Mesenchymal stem cell (in vitro differentiated cells and primary cell): ENCODE data around the gene TOM1L2.

Source experiments
- DNase-seq: peaks from one replicate; pipeline ENCODE4 v3.0.0-alpha.2; 2013
- H2AFZ ChIP-seq: one replicate; pipeline ENCODE4 v1.6.1; 2013; ENCODE audit warnings: low read depth, mild to moderate bottlenecking, control low read depth, inconsistent platforms, low read length, moderate library complexity
- H2AK5ac ChIP-seq: 2 replicates; pipeline ENCODE4 v1.6.1; 2013; ENCODE audit warnings: low read length, moderate library complexity, mild to moderate bottlenecking, inconsistent platforms; ENCODE audit not compliant: severe bottlenecking
- H2BK120ac ChIP-seq: one replicate; pipeline ENCODE4 v1.6.1; 2013; ENCODE audit warnings: low read depth, mild to moderate bottlenecking, inconsistent platforms, low read length, moderate library complexity
- H2BK12ac ChIP-seq, 2 experiments: one replicate each; pipeline ENCODE4 v1.6.1; 2013; ENCODE audit warnings: inconsistent platforms in 2 of 2, low read length in 2 of 2, mild to moderate bottlenecking in 2 of 2, moderate library complexity in 2 of 2, control low read depth in 1 of 2
- H2BK15ac ChIP-seq: one replicate; pipeline ENCODE4 v1.6.1; 2013; ENCODE audit warnings: mild to moderate bottlenecking, low read depth, inconsistent platforms; ENCODE audit not compliant: poor library complexity, severe bottlenecking
- H2BK5ac ChIP-seq: 2 replicates; pipeline ENCODE4 v1.6.1; 2013; ENCODE audit warnings: low read depth, mild to moderate bottlenecking, low read length, control low read depth, inconsistent platforms; ENCODE audit not compliant: poor library complexity, severe bottlenecking
- H3K14ac ChIP-seq, 2 experiments: one replicate each; pipeline ENCODE4 v1.6.1; 2013; ENCODE audit warnings: inconsistent platforms in 2 of 2, low read length in 2 of 2, control low read depth in 1 of 2, mild to moderate bottlenecking in 1 of 2, moderate library complexity in 1 of 2
- H3K18ac ChIP-seq, 2 experiments: one replicate each; pipeline ENCODE4 v1.6.1; 2013; ENCODE audit warnings: inconsistent platforms in 2 of 2, low read length in 2 of 2, control low read depth in 1 of 2, low read depth in 1 of 2, mild to moderate bottlenecking in 1 of 2
- H3K23ac ChIP-seq, 2 experiments: one replicate each; pipeline ENCODE4 v1.6.1; 2013; ENCODE audit warnings: inconsistent platforms in 2 of 2, low read length in 2 of 2, mild to moderate bottlenecking in 2 of 2, moderate library complexity in 2 of 2, control low read depth in 1 of 2
- H3K27ac ChIP-seq: 2 replicates; pipeline ENCODE4 v1.5.1; 2013; ENCODE audit warnings: mild to moderate bottlenecking, moderate library complexity, low read length, control low read depth, inconsistent platforms; ENCODE audit not compliant: poor library complexity, severe bottlenecking
- H3K27me3 ChIP-seq, 2 experiments: 2 replicates each; pipeline versions ENCODE4 v1.6.1 to v1.7.0; 2013; ENCODE audit warnings: low read length in 2 of 2, mild to moderate bottlenecking in 2 of 2, moderate library complexity in 2 of 2, control low read depth in 1 of 2, inconsistent platforms in 1 of 2; ENCODE audit not compliant: control insufficient read depth in 1 of 2, insufficient read depth in 1 of 2
- H3K36me3 ChIP-seq, 2 experiments: 2 replicates each; pipeline versions ENCODE4 v1.6.1 to v1.7.0; 2013; ENCODE audit warnings: low read length in 2 of 2, control low read depth in 1 of 2, inconsistent platforms in 1 of 2, low read depth in 1 of 2, mild to moderate bottlenecking in 1 of 2; ENCODE audit not compliant: insufficient read depth in 2 of 2, control insufficient read depth in 1 of 2
- H3K4ac ChIP-seq, 2 experiments: one replicate each; pipeline ENCODE4 v1.6.1; 2013; ENCODE audit warnings: inconsistent platforms in 2 of 2, low read length in 2 of 2, mild to moderate bottlenecking in 2 of 2, moderate library complexity in 2 of 2, control low read depth in 1 of 2, low read depth in 1 of 2
- H3K4me1 ChIP-seq: 2 replicates; pipeline ENCODE4 v1.6.1; 2013; ENCODE audit warnings: low read depth, low read length, control low read depth; ENCODE audit not compliant: control insufficient read depth, insufficient read depth
- H3K4me2 ChIP-seq: 2 replicates; pipeline ENCODE4 v1.6.1; 2013; ENCODE audit warnings: low read length, mild to moderate bottlenecking, inconsistent platforms; ENCODE audit not compliant: poor library complexity, severe bottlenecking
- H3K4me3 ChIP-seq, 2 experiments: 2 replicates each; pipeline versions ENCODE4 v1.5.1 to v1.7.0; 2013; ENCODE audit warnings: low read length in 2 of 2, mild to moderate bottlenecking in 2 of 2, control low read depth in 1 of 2, low read depth in 1 of 2; ENCODE audit not compliant: insufficient read depth in 1 of 2
- H3K79me1 ChIP-seq: replicated peaks from 2 replicates; pipeline ENCODE4 v1.6.1; 2013; ENCODE audit warnings: mild to moderate bottlenecking, control low read depth, low read length, inconsistent platforms; ENCODE audit not compliant: poor library complexity, severe bottlenecking
- H3K9ac ChIP-seq: 2 replicates; pipeline ENCODE4 v1.7.0; 2013; ENCODE audit warnings: mild to moderate bottlenecking, low read length, moderate library complexity
- H3K9me3 ChIP-seq: 2 replicates; pipeline ENCODE4 v1.7.0; 2013; ENCODE audit warnings: mild to moderate bottlenecking, low read length; ENCODE audit not compliant: control insufficient read depth
- H4K8ac ChIP-seq: one replicate; pipeline ENCODE4 v1.6.1; 2013; ENCODE audit warnings: inconsistent platforms, mild to moderate bottlenecking, low read length, moderate library complexity
- H4K91ac ChIP-seq: one replicate; pipeline ENCODE4 v1.6.1; 2013; ENCODE audit warnings: mild to moderate bottlenecking, low read length, inconsistent platforms
- WGBS: methylation state at CpG from one replicate; pipeline ENCODE4 v1.1.7; 2013; ENCODE audit warnings: mixed read lengths; 5-methylcytosine and 5-hydroxymethylcytosine counted together

Gene TOM1L2

DNA sequence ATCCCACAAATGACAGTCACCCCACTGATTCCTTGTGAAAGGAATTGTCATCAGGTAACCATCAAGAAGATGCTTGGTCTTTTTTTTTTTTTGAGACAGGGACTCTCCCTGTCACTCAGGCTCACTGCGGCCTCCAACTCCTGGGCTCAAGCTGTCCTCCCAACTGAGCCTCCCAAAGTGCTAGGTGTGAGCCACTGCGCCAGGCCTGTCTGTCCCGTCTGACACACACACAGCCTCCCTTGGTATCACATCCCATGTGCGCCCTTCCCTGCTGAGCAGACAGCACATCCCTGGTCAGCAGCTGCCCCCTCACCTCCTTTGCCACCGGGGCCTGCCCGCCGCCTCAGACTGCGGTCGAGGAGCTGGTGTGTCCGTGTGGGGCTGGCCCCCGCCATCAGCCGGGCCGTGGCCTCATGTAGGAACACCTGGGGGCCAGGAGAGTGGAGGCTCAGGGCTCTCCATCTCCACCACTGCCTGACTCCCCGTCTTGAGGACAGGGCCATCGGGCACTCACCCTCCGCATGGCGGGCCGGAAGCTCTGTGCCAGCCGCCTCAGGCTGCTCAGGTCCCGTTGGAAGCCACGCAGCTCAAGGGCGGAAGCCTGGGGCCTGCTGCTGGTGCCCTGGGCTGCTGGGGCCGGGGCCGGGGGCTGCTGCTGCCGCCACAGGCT is 159.0 kb downstream of the TOM1L2 start:
- no peak for DNase-seq
- H2BK12ac ChIP-seq = no peak overlapping the region
- H2BK5ac ChIP-seq = no peak overlapping the region
- WGBS = 95% methylated on average over 22 of the region's 25 CpGs
- H3K27ac ChIP-seq = no peak overlapping the region
- H3K4me3 ChIP-seq = no peak overlapping the region
- no peak overlapping the region for H2AFZ ChIP-seq
- peak overlapping the region; percentile 67 for H4K8ac ChIP-seq
- H3K14ac ChIP-seq = no peak overlapping the region
- peak overlapping the region in 1 of 2 experiments; percentile 39 for H3K18ac ChIP-seq
- H4K91ac ChIP-seq = no peak overlapping the region
- no peaks in the 10 kb centered on the region for H3K9me3 ChIP-seq
- H3K36me3 ChIP-seq = peaks cover 66 to 76% of the 10 kb centered on the region in 2 experiments
- H3K27me3 ChIP-seq = no peaks in the 10 kb centered on the region
- no peak overlapping the region for H3K4me2 ChIP-seq
- no peak overlapping the region for H2AK5ac ChIP-seq
- H3K4me1 ChIP-seq = peaks cover 46% of the 10 kb centered on the region
- H3K9ac ChIP-seq = no peak overlapping the region
- H3K79me1 ChIP-seq = peaks cover 6% of the 10 kb centered on the region
- no peak overlapping the region for H3K23ac ChIP-seq
- no peak overlapping the region for H2BK15ac ChIP-seq
- no peak overlapping the region for H2BK120ac ChIP-seq
- peak overlapping the region in 1 of 2 experiments; percentile 35 for H3K4ac ChIP-seq

DNA sequence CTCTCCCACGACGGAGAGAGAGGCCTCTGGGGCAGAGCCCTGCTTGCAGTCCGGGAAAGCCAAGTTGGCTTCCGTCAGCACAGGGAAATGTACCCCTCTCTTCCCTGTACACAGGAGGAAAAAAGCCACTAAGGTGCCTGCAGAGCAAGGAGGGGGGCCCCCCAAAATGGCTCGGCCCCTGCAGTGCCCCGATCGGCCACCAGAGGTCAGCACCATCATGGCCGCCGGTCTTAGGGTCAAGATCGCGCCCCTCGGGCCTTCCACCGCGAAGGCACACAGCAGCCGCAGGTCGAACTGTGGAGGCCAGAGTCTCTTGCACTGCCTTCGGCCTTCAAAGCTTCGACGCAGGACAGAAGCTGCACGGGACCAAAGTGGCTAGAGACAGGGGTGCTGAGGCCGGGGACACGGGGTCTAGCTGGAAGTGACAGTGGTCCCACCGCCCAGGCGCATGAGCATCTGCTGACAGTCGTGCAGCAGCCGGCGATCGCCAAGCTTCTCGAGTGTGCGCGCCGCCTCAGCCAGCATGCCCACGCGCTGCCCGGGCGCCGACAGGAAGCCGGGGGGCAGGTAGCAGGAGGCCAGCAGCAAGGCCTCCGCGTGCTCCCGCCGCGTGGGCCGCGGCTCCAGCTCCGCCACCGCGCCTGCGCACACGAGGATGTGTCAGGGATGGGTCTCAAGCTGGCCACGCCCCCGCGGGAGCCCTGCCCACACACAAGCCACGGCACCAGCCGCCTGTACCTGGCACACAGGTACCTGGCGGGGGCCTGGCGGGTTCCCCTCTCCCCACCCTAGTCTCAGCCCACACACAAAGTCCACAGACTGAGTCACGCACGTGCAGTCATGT is 159.8 kb downstream of the TOM1L2 start:
- H4K8ac ChIP-seq = peak overlapping the region; percentile 67
- WGBS = 65% methylated on average over 59 of the region's 59 CpGs
- peaks cover 63 to 76% of the 10 kb centered on the region in 2 experiments for H3K36me3 ChIP-seq
- H3K27ac ChIP-seq = no peak overlapping the region
- H3K79me1 ChIP-seq = peaks cover 6% of the 10 kb centered on the region
- H3K4ac ChIP-seq = peak overlapping the region in 1 of 2 experiments; percentile 26
- peak overlapping the region; percentile 12 for H2BK15ac ChIP-seq
- no peak overlapping the region for H3K9ac ChIP-seq
- no peak overlapping the region for H2AFZ ChIP-seq
- H3K14ac ChIP-seq = no peak overlapping the region
- DNase-seq = peak; percentile 74
- H2BK5ac ChIP-seq = no peak overlapping the region
- no peak overlapping the region for H3K23ac ChIP-seq
- no peak overlapping the region for H2BK120ac ChIP-seq
- H3K9me3 ChIP-seq = no peaks in the 10 kb centered on the region
- no peak overlapping the region for H2AK5ac ChIP-seq
- peak overlapping the region; percentile 21 for H4K91ac ChIP-seq
- H3K4me1 ChIP-seq = peaks cover 41% of the 10 kb centered on the region
- H3K4me3 ChIP-seq = no peak overlapping the region
- no peaks in the 10 kb centered on the region for H3K27me3 ChIP-seq
- H2BK12ac ChIP-seq = peak overlapping the region in 1 of 2 experiments; percentile 8
- no peak overlapping the region for H3K4me2 ChIP-seq
- peak overlapping the region; percentile 35 to 49 for H3K18ac ChIP-seq

DNA sequence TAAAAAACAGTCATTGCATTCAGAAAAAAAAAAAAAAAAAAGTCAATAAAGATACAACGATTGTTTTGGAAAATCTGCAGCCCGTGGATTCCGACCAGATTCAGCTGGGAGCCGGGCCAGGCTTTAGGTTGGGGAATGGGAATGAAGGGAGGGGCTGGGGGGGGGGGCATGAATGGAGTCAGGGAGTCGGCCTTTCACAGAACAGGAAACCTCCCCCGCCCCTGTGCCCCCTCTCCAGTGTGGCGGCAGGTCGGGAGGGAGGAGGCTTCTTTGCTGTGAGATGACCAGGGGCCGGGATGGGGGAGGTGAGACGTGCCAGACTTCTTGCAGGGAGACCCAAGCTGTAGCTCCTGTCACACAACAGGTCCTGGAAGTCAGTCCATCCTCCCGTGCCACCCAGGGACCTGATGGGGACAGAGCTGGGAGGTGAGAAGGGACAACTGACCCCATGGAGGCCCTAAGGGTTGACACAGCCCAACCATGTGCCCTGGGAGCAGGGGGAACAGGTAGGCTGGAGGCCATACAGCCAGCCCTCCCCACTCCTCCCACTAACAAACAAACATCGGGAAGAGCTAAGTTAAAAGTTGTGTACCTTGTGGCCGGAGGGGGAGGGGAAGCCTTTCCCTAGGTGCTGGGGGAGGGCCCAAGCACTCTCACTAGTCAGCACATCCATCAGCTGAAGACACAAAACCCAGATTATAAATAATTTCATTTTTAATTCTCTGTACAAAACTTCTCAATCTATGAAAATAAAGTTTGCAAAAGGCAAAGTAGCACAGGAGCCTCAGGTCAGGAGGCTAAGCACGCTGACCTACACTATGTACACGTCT is 160.6 kb downstream of the TOM1L2 start:
- Histone ChIP-seq H3K23ac (no peak overlapping the region), H2AK5ac (peak overlapping the region; percentile 9), H4K8ac (peak overlapping the region; percentile 8), H2BK15ac (no peak overlapping the region), H3K14ac (no peak overlapping the region), H2BK120ac (no peak overlapping the region), H3K79me1 (peaks cover 8% of the 10 kb centered on the region), H4K91ac (no peak overlapping the region), H3K27me3 (no peaks in the 10 kb centered on the region), H2BK12ac (peak overlapping the region in 1 of 2 experiments; percentile 66), H3K27ac (no peak overlapping the region), H3K36me3 (peaks cover 55 to 76% of the 10 kb centered on the region in 2 experiments), H3K9me3 (no peaks in the 10 kb centered on the region), H3K4me3 (no peak overlapping the region), H3K4me1 (peaks cover 43% of the 10 kb centered on the region), H3K18ac (peak overlapping the region; percentile 4 to 82), H3K4me2 (no peak overlapping the region), H2AFZ (no peak overlapping the region), H2BK5ac (no peak overlapping the region), H3K9ac (no peak overlapping the region), H3K4ac (no peak overlapping the region)
- DNase-seq = peak; percentile 61
- 49% methylated on average over 9 of the region's 15 CpGs for WGBS
